IgD-negative memory B cell (primary cell): Measurements from ENCODE around the gene ADARB2. TPM values are rescaled to one million over a fixed set of nuclear protein-coding genes. Genes with fewer than 3 reads are reported as not detected.
A peak's percentile ranks its signal among the peaks of the same experiment; 100 is the strongest.

Experiments used
- H3K27ac Mint-ChIP-seq, 3 donors: one replicate each; pipeline ENCODE4 v1.8.0; 2020 to 2022; ENCODE audit warnings: mild to moderate bottlenecking in 3 of 3, mixed read lengths in 3 of 3, moderate library complexity in 1 of 3
- H3K27me3 Mint-ChIP-seq: one replicate; pipeline ENCODE4 v1.8.0; 2021; ENCODE audit warnings: mixed read lengths
- H3K36me3 Mint-ChIP-seq: one replicate; pipeline ENCODE4 v1.8.0; 2020; ENCODE audit warnings: mild to moderate bottlenecking, mixed read lengths
- H3K4me1 Mint-ChIP-seq, 3 donors: one replicate each; pipeline ENCODE4 v1.8.0; 2020 to 2022; ENCODE audit warnings: mixed read lengths in 3 of 3, mild to moderate bottlenecking in 1 of 3
- H3K4me3 Mint-ChIP-seq, 4 donors: one replicate each; pipeline ENCODE4 v1.8.0; 2020 to 2022; ENCODE audit warnings: mild to moderate bottlenecking in 4 of 4, mixed read lengths in 4 of 4, moderate library complexity in 3 of 4
- H3K9me3 Mint-ChIP-seq, 3 donors: one replicate each; pipeline ENCODE4 v1.8.0; 2020 to 2021; ENCODE audit warnings: mixed read lengths in 3 of 3, mild to moderate bottlenecking in 1 of 3
- polyA plus RNA-seq: library from polyadenylated mRNA; unstranded; fragments of 300-500 nt; fragmentation: Illumina TruSeq; gene quantifications from one replicate; pipeline ENCODE4 v1.2.3, GENCODE V29; 2021

Gene ADARB2
- polyA plus RNA-seq, 1 donor from 2014 or later = not detected

DNA sequence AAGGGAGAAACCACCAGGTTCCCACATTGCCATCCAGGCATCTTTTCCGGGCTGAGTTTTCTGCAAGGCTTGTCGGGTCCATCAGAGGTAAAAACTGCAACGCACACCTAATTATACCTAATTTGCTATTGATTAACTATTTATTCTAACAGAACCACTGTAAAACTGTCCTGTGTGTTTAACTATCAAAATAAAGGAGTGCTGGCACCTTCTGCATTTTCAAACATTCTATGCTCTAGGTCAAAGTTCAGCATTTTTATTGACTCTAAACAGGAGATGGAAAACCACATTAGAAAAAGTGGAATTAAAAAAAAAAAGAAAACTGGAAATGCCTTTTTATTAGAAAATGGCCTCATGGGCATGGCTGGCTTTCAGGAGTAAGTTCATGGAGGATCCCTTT lies 82.0 kb downstream of the ADARB2 start:
- Mint-ChIP-seq H3K4me1 (peaks cover 2 to 14% (median 8%) of the 10 kb centered on the region in 3 donors), H3K27ac (no peak overlapping the region), H3K27me3 (peaks cover 12% of the 10 kb centered on the region), H3K36me3 (no peaks in the 10 kb centered on the region), H3K9me3 (no peaks in the 10 kb centered on the region), H3K4me3 (peak overlapping the region in 1 of 4 donors; percentile 51)

GRCh38 chr10:1654811-1655356 lies 82.4 kb downstream of the ADARB2 start:
- Mint-ChIP-seq H3K36me3 (no peaks in the 10 kb centered on the region), H3K27ac (no peak overlapping the region), H3K4me1 (peaks cover 2 to 14% (median 8%) of the 10 kb centered on the region in 3 donors), H3K9me3 (no peaks in the 10 kb centered on the region), H3K4me3 (no peak overlapping the region), H3K27me3 (peaks cover 12% of the 10 kb centered on the region)

DNA sequence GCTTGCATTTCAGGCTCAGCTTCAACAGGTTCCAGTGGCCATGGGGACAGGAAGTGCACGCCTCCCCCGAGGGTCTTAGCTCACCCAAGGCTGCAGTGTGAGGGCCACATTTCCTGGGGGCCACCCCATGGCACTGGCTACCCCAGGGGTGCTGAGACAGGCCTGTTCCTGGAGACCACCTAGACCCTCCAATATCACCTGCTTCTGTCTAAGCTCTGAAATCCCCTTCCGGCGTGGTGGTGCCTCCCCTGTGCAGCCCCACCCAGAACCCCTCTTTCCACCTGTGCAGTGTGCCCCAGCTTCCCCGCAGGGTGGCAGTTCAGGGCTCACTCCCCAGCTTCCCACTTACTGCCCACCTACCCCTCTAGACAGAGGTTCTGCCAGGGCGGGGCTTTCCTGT lies 83.1 kb downstream of the ADARB2 start:
- no peak overlapping the region for H3K4me3 Mint-ChIP-seq
- H3K36me3 Mint-ChIP-seq = no peaks in the 10 kb centered on the region
- H3K4me1 Mint-ChIP-seq = peaks cover 2 to 14% (median 8%) of the 10 kb centered on the region in 3 donors
- no peak overlapping the region for H3K27ac Mint-ChIP-seq
- no peaks in the 10 kb centered on the region for H3K9me3 Mint-ChIP-seq
- H3K27me3 Mint-ChIP-seq = peaks cover 18% of the 10 kb centered on the region

DNA sequence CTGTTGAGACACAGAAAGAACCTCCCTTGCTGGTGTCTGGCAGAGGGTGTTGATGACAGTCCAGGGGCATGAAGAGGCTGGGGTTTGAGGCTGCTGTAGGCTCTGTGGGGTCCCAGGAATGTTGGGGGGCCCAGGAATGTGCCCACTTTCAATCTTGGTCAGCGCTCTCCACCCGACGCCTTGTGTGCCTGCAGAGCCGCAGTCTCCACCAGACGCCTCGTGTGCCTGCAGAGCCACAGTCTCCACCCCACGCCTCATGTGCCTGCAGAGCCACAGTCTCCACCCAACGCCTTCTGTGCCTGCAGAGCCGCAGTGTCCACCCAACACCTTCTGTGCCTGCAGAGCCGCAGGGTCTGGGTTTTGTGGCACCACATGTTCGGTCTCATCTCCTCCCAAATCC lies 84.0 kb downstream of the ADARB2 start:
- peaks cover 14% of the 10 kb centered on the region for H3K27me3 Mint-ChIP-seq
- no peak overlapping the region for H3K4me3 Mint-ChIP-seq
- H3K27ac Mint-ChIP-seq = no peak overlapping the region
- no peaks in the 10 kb centered on the region for H3K9me3 Mint-ChIP-seq
- H3K4me1 Mint-ChIP-seq = peaks cover 2 to 16% (median 10%) of the 10 kb centered on the region in 3 donors
- no peaks in the 10 kb centered on the region for H3K36me3 Mint-ChIP-seq

GRCh38 chr10:1652151-1652550 lies 85.2 kb downstream of the ADARB2 start:
- Mint-ChIP-seq H3K36me3 (no peaks in the 10 kb centered on the region), H3K9me3 (no peaks in the 10 kb centered on the region), H3K27ac (no peak overlapping the region), H3K4me3 (no peak overlapping the region), H3K4me1 (peaks cover 0 to 15% (median 12%) of the 10 kb centered on the region in 3 donors), H3K27me3 (peaks cover 8% of the 10 kb centered on the region)

GRCh38 chr10:1651270-1651966 lies 85.9 kb downstream of the ADARB2 start:
- peaks cover 8% of the 10 kb centered on the region for H3K27me3 Mint-ChIP-seq
- no peak overlapping the region for H3K27ac Mint-ChIP-seq
- peaks cover 0 to 15% (median 12%) of the 10 kb centered on the region in 3 donors for H3K4me1 Mint-ChIP-seq
- H3K9me3 Mint-ChIP-seq = no peaks in the 10 kb centered on the region
- H3K4me3 Mint-ChIP-seq = no peak overlapping the region
- H3K36me3 Mint-ChIP-seq = no peaks in the 10 kb centered on the region

DNA sequence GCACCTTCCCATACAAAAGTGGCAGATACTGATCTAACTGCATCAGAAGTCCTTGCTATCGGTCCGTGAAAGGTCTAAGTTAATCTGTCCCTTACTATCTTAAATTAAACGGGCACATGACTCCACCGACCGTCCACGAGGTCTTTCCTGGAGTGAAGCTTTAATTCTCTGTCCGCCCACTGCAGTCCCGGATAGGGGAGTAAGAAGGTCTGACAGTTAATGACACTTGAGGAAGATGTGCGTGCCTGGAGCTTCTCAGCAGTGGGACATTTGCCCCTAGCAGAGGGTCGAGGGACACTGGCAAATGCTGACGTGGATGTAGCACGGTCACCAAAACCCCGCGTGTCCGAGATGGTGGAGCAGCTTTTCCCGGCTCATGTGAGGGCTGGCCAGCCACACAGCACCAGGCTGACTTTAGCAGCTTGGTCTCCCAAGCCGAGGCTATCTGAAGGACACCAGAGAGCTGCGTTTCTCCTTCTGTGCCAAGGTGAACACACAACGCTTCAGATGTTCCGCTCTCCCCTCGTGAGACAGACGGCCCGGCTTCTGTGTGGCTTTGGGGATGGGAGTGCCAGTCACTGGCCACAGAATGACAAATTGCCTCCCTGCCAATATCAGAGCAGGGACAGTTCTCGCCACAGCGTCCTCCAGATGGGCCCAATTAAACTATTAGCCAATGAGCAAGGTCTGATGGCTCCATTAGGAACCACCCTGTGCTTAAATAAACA lies 86.6 kb downstream of the ADARB2 start:
- H3K9me3 Mint-ChIP-seq = no peaks in the 10 kb centered on the region
- H3K27me3 Mint-ChIP-seq = peaks cover 8% of the 10 kb centered on the region
- H3K36me3 Mint-ChIP-seq = no peaks in the 10 kb centered on the region
- no peak overlapping the region for H3K27ac Mint-ChIP-seq
- H3K4me1 Mint-ChIP-seq = peaks cover 0 to 12% (median 11%) of the 10 kb centered on the region in 3 donors
- H3K4me3 Mint-ChIP-seq = no peak overlapping the region

- no peak overlapping the region for H3K27ac Mint-ChIP-seq
These were observed 88.7 kb downstream of the ADARB2 start for GRCh38 chr10:1648648-1649047.

DNA sequence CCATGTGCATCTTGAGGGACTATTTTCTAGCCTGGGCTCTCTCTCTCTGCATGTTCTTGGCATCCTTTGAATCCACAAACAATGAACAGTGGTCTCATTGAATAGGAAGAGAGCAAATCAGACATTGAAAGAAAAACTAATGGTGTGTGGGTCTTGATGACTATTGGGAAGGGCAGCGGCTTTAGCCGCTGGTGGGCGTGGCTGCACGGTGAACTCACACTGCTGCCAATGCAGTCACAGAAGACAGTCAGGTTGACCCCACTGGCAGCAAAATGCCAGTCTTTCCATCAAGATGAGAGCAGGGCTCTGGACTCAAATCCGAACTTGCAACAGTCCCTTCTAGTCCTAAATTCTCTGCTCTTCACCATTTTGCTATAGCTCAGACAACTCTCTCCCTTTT lies 91.0 kb downstream of the ADARB2 start:
- Mint-ChIP-seq H3K27me3 (peaks cover 13% of the 10 kb centered on the region), H3K4me1 (peaks cover 0 to 13% (median 6%) of the 10 kb centered on the region in 3 donors), H3K27ac (no peak overlapping the region), H3K4me3 (no peak overlapping the region), H3K36me3 (no peaks in the 10 kb centered on the region), H3K9me3 (peaks cover 0 to 3% (median 0%) of the 10 kb centered on the region in 3 donors)

More at GRCh38 chr10:1648648-1649047, 88.7 kb downstream of the ADARB2 start:
- peaks cover 0 to 3% (median 0%) of the 10 kb centered on the region in 3 donors for H3K9me3 Mint-ChIP-seq
- no peaks in the 10 kb centered on the region for H3K36me3 Mint-ChIP-seq
- peaks cover 0 to 11% (median 4%) of the 10 kb centered on the region in 3 donors for H3K4me1 Mint-ChIP-seq
- no peak overlapping the region for H3K4me3 Mint-ChIP-seq
- peaks cover 13% of the 10 kb centered on the region for H3K27me3 Mint-ChIP-seq

- Mint-ChIP-seq H3K36me3 (no peaks in the 10 kb centered on the region), H3K4me1 (peaks cover 0 to 13% (median 6%) of the 10 kb centered on the region in 3 donors), H3K27ac (no peak overlapping the region), H3K4me3 (no peak overlapping the region), H3K9me3 (peaks cover 0 to 3% (median 0%) of the 10 kb centered on the region in 3 donors), H3K27me3 (peaks cover 13% of the 10 kb centered on the region)
These were observed 91.4 kb downstream of the ADARB2 start for GRCh38 chr10:1645896-1646295.

- Mint-ChIP-seq H3K9me3 (peaks cover 0 to 3% (median 0%) of the 10 kb centered on the region in 3 donors), H3K27ac (no peak overlapping the region), H3K4me3 (no peak overlapping the region), H3K4me1 (peaks cover 0 to 13% (median 6%) of the 10 kb centered on the region in 3 donors), H3K27me3 (peaks cover 8% of the 10 kb centered on the region), H3K36me3 (no peaks in the 10 kb centered on the region)
These were observed 93.1 kb downstream of the ADARB2 start for GRCh38 chr10:1644191-1644711.

- Mint-ChIP-seq H3K36me3 (no peaks in the 10 kb centered on the region), H3K4me1 (peaks cover 0 to 13% (median 6%) of the 10 kb centered on the region in 3 donors), H3K9me3 (peaks cover 0 to 3% (median 0%) of the 10 kb centered on the region in 3 donors), H3K27ac (no peak overlapping the region), H3K4me3 (no peak overlapping the region), H3K27me3 (peaks cover 6% of the 10 kb centered on the region)
These were observed 93.5 kb downstream of the ADARB2 start for GRCh38 chr10:1643908-1644179.

DNA sequence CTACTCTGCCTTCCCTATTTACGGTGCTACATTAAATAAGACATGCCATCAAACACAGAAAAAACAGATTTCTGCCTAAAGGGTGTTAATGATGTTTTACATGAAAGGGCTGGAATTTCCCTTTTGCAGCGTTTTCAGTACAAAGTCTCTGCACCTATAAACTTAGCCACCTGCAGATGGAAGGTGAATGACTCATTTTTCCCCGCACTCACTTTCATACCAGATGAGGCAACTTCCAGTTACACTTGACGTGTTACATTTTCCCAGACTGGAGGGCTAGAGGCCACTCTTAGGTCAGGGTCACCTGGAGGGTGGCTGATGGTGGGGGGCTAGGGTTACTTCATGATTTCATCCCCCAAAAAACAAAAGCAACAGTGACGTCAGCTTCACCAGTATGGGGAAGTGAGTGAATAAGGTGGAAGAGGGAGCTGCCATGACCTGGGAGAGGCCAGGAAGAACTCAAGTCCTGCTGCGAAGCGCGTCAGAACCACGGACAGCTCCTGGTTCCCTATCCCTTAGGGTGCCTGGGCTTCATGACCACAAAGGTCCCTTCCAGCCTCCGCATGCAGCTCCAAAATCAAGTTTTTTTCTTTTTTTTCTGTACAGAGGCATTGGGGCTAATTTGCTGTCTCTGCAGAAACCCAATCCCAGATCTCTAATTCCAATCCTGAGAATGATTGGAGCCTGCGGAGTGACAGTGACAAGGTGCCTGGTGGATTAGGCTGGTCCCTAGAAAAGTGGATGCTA lies 94.0 kb downstream of the ADARB2 start:
- peaks cover 0 to 11% (median 3%) of the 10 kb centered on the region in 3 donors for H3K4me1 Mint-ChIP-seq
- no peak overlapping the region for H3K4me3 Mint-ChIP-seq
- peaks cover 6% of the 10 kb centered on the region for H3K27me3 Mint-ChIP-seq
- H3K9me3 Mint-ChIP-seq = peaks cover 0 to 3% (median 0%) of the 10 kb centered on the region in 3 donors
- H3K27ac Mint-ChIP-seq = no peak overlapping the region
- H3K36me3 Mint-ChIP-seq = no peaks in the 10 kb centered on the region

DNA sequence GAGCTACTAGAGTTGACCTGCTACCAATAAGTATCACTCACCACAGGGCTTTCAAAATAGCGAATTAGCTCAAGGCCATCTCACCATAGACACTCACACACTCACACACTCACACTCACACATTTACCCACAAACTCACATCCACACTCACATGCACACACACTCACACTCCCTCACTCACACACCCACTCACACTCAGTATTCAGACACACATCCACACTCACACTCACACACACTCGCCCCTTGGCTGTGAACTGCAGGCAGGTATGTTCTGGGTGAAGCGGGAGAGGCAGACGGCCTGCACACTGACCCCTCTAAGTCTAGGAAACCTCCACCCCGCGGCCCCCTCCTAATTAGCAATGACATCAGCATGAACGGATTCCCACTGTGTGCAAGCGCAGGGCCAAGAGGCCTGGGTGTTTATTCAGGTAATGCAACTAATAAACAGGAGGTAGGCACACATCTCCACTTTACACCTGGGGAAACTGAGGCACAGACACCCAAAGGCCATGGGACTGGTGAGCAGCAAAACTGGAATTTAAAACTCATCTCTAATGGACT lies 94.6 kb downstream of the ADARB2 start:
- H3K36me3 Mint-ChIP-seq = no peaks in the 10 kb centered on the region
- H3K27me3 Mint-ChIP-seq = peaks cover 6% of the 10 kb centered on the region
- H3K27ac Mint-ChIP-seq = no peak overlapping the region
- H3K4me1 Mint-ChIP-seq = peaks cover 0 to 9% (median 0%) of the 10 kb centered on the region in 3 donors
- H3K4me3 Mint-ChIP-seq = no peak overlapping the region
- peaks cover 0 to 3% (median 0%) of the 10 kb centered on the region in 3 donors for H3K9me3 Mint-ChIP-seq
